Rectal smooth muscle tissue (tissue), 1 donor: ENCODE data around the gene TTLL7.
"Not testable (repeated sequence)": the region's sequence is repeated elsewhere in the genome, so short reads cannot be mapped to it uniquely, and the experiment has no call there.

Experiments used
- H3K27ac ChIP-seq: one replicate; pipeline ENCODE4 v1.7.0; 2013; ENCODE audit warnings: low read depth, low read length, inconsistent platforms
- H3K27me3 ChIP-seq: one replicate; pipeline ENCODE4 v1.7.0; 2013; ENCODE audit warnings: low read length; ENCODE audit not compliant: control insufficient read depth, insufficient read depth
- H3K36me3 ChIP-seq: one replicate; pipeline ENCODE4 v1.7.0; 2013; ENCODE audit warnings: low read length; ENCODE audit not compliant: control insufficient read depth, insufficient read depth
- H3K4me1 ChIP-seq: one replicate; pipeline ENCODE4 v1.7.0; 2013; ENCODE audit warnings: low read length; ENCODE audit not compliant: control insufficient read depth, insufficient read depth
- H3K4me3 ChIP-seq: one replicate; pipeline ENCODE4 v1.7.0; 2013; ENCODE audit warnings: low read length
- H3K9ac ChIP-seq: one replicate; pipeline ENCODE4 v1.7.0; 2013; ENCODE audit warnings: low read length

The TTLL7 gene

DNA sequence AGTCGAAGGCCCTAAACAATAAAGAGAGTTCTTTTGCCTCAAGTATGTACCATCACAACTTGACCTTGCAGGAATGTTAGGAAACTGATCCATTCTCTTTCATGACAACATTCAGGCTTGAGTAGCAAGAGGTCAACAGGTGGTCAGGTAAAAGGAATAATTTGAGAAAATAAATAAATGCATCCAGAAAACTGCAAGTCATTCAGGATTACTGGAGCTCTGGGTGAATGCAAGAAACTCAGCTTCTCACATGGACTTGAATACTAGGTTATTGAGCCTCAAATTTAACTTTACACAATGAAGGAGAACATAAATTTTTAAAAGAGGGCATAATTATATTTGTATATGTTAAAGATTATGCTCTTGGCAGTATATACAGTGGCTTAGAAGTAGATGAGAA lies 76.5 kb downstream of the TTLL7 start:
- H3K27ac ChIP-seq = no peak overlapping the region
- no peaks in the 10 kb centered on the region for H3K4me1 ChIP-seq
- H3K9ac ChIP-seq = no peak overlapping the region
- no peaks in the 10 kb centered on the region for H3K27me3 ChIP-seq
- no peak overlapping the region for H3K4me3 ChIP-seq
- H3K36me3 ChIP-seq = peaks cover 5% of the 10 kb centered on the region

DNA sequence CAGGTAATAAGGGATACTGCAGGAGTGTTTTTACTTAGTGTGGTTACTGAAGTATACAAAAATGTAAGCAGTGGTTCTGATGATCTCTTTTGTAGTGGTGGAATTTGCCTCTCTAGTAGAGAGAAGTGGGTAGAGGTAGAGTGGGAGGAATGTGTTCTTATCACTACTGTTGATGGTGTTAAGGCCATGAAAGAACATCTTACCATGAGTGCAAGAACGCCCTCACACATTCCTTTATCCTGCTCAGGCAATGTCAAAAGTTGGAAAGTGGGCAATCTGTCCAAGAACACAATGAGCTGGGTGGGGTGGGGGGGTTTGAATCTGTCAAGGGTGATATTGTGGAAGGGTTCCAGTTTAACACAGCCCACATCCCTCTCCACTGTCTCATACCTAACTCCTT lies 78.6 kb downstream of the TTLL7 start:
- no peak overlapping the region for H3K9ac ChIP-seq
- H3K27ac ChIP-seq = no peak overlapping the region
- no peak overlapping the region for H3K4me3 ChIP-seq
- H3K36me3 ChIP-seq = peaks cover 2% of the 10 kb centered on the region
- H3K4me1 ChIP-seq = no peaks in the 10 kb centered on the region
- H3K27me3 ChIP-seq = no peaks in the 10 kb centered on the region

- Histone ChIP-seq H3K4me3 (no peak overlapping the region), H3K36me3 (no peaks in the 10 kb centered on the region), H3K27me3 (no peaks in the 10 kb centered on the region), H3K27ac (no peak overlapping the region), H3K4me1 (no peaks in the 10 kb centered on the region), H3K9ac (no peak overlapping the region)
These were observed 79.1 kb downstream of the TTLL7 start for GRCh38 chr1:83919872-83920271.

- H3K4me3 ChIP-seq = no peak overlapping the region
- no peak overlapping the region for H3K27ac ChIP-seq
- H3K9ac ChIP-seq = no peak overlapping the region
- no peaks in the 10 kb centered on the region for H3K27me3 ChIP-seq
- no peaks in the 10 kb centered on the region for H3K4me1 ChIP-seq
- no peaks in the 10 kb centered on the region for H3K36me3 ChIP-seq
These were observed 80.1 kb downstream of the TTLL7 start for GRCh38 chr1:83918688-83919285.

GRCh38 chr1:83917959-83918358 lies 81.0 kb downstream of the TTLL7 start:
- H3K4me1 ChIP-seq = no peaks in the 10 kb centered on the region
- no peak overlapping the region for H3K27ac ChIP-seq
- no peaks in the 10 kb centered on the region for H3K27me3 ChIP-seq
- H3K9ac ChIP-seq = no peak overlapping the region
- H3K36me3 ChIP-seq = no peaks in the 10 kb centered on the region
- H3K4me3 ChIP-seq = no peak overlapping the region

GRCh38 chr1:83916094-83916493 lies 82.8 kb downstream of the TTLL7 start:
- H3K36me3 ChIP-seq, H3K4me1 ChIP-seq, H3K27ac ChIP-seq, H3K9ac ChIP-seq, H3K27me3 ChIP-seq, H3K4me3 ChIP-seq: not testable (repeated sequence)

DNA sequence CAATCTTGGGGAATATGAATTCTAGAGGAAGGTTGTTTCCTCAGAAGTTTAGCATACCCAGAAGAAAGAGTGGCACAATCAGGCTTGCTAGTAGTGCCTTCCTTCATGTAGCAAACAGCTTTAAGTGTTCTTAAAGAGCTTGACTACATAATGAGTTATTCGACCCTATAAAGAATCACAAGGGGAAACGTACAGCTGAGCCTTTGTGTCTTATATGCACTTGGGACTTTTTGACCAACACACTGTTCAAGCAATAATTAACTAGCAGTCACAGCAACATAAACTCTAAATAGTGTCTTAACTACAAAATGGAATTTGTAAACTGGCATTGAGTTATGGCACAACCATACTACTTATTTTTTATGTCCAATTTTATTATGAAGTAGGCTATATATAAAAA lies 86.1 kb downstream of the TTLL7 start:
- Histone ChIP-seq H3K27ac (no peak overlapping the region), H3K9ac (no peak overlapping the region), H3K4me3 (no peak overlapping the region), H3K4me1 (no peaks in the 10 kb centered on the region), H3K36me3 (no peaks in the 10 kb centered on the region), H3K27me3 (no peaks in the 10 kb centered on the region)

- no peak overlapping the region for H3K9ac ChIP-seq
- H3K4me3 ChIP-seq = no peak overlapping the region
- H3K27ac ChIP-seq = no peak overlapping the region
These were observed 88.5 kb downstream of the TTLL7 start for GRCh38 chr1:83910461-83910860.

DNA sequence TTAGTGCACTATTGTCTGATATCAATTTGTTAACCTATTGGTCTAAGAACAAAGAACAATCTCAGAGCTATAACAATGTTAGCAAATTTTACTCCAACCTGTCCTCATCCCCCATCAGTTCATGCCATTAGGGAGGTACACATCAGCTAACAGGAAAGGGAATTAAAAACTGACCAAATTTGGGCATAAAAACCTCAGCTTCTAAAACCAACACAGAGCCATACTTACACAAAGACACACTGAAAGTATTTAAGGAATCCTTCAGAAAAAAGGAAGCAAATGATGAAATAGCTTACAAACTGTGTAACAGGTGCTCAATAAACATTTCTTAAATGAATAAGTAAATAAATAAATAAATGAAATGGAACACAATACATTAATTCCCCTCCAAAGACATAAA lies 89.2 kb downstream of the TTLL7 start:
- no peaks in the 10 kb centered on the region for H3K27me3 ChIP-seq
- H3K27ac ChIP-seq = no peak overlapping the region
- H3K36me3 ChIP-seq = no peaks in the 10 kb centered on the region
- H3K9ac ChIP-seq = no peak overlapping the region
- H3K4me3 ChIP-seq = no peak overlapping the region
- no peaks in the 10 kb centered on the region for H3K4me1 ChIP-seq

More at GRCh38 chr1:83910461-83910860, 88.5 kb downstream of the TTLL7 start:
- Histone ChIP-seq H3K4me1 (no peaks in the 10 kb centered on the region), H3K27me3 (no peaks in the 10 kb centered on the region), H3K36me3 (no peaks in the 10 kb centered on the region)

GRCh38 chr1:83905315-83905907 lies 93.5 kb downstream of the TTLL7 start:
- H3K27ac ChIP-seq = no peak overlapping the region
- no peak overlapping the region for H3K4me3 ChIP-seq
- no peaks in the 10 kb centered on the region for H3K36me3 ChIP-seq
- no peaks in the 10 kb centered on the region for H3K27me3 ChIP-seq
- H3K9ac ChIP-seq = no peak overlapping the region
- no peaks in the 10 kb centered on the region for H3K4me1 ChIP-seq

DNA sequence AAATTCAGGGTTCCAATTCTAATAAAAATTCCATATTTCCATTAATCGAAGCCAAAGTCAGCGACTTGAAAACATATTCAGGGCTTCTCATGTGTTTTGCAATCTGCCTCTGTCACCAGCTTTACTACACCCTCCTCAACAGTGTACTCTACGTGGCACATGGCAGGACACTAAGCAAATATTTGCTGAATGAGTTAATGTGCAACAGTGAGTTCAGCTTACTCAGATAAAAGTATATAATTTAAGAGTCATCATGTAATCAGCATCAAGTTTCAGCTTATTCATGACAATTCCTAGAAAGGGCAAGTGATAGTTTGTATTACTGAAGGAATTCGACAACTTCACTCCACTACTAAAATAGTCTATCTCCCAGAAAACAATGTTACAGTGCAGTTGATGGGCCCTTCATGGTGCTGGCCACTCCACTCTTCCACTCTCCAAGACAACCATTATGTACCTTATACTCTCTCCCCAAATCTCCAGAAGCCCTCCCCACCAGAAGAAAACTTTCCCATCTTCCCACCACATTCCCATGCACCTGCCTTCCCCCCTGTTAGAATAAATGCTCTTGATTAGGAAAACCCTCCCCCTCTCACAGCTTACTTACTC lies 97.3 kb downstream of the TTLL7 start:
- no peak overlapping the region for H3K27ac ChIP-seq
- H3K9ac ChIP-seq = no peak overlapping the region
- H3K4me3 ChIP-seq = no peak overlapping the region

GRCh38 chr1:83900524-83900923 lies 98.4 kb downstream of the TTLL7 start:
- H3K27me3 ChIP-seq = no peaks in the 10 kb centered on the region
- no peaks in the 10 kb centered on the region for H3K4me1 ChIP-seq
- H3K9ac ChIP-seq = no peak overlapping the region

More for the DNA sequence above, 97.3 kb downstream of the TTLL7 start:
- H3K27me3 ChIP-seq = no peaks in the 10 kb centered on the region
- no peaks in the 10 kb centered on the region for H3K4me1 ChIP-seq
- H3K36me3 ChIP-seq = no peaks in the 10 kb centered on the region

GRCh38 chr1:83897516-83897915 lies 101.4 kb downstream of the TTLL7 start:
- Histone ChIP-seq H3K27ac (no peak overlapping the region), H3K9ac (no peak overlapping the region), H3K4me1 (no peaks in the 10 kb centered on the region), H3K36me3 (no peaks in the 10 kb centered on the region), H3K4me3 (no peak overlapping the region), H3K27me3 (no peaks in the 10 kb centered on the region)

More at GRCh38 chr1:83900524-83900923, 98.4 kb downstream of the TTLL7 start:
- no peak overlapping the region for H3K27ac ChIP-seq
- no peak overlapping the region for H3K4me3 ChIP-seq
- H3K36me3 ChIP-seq = no peaks in the 10 kb centered on the region
